ENCODE measurements around the gene FUS. TPM values are rescaled to one million over a fixed set of nuclear protein-coding genes. Genes with fewer than 3 reads are reported as not detected.

The FUS gene
- total RNA-seq, 1 donor from 2014 or later: 984 TPM

GRCh38 chr16:31132303-31132979, 47.5 kb upstream of the FUS start:
- Mint-ChIP-seq H3K27me3 (ENCODE audit: low read depth) (peaks cover 12% of the 10 kb centered on the region), H3K4me1 (peaks cover 21% of the 10 kb centered on the region), H3K9me3 (no peaks in the 10 kb centered on the region)

GRCh38 chr16:31133046-31133501, 46.9 kb upstream of the FUS start:
- Mint-ChIP-seq H3K27ac (ENCODE audit: unreplicated experiment) (peak overlapping the region; percentile 7), H3K36me3 (ENCODE audit: low read depth) (no peaks in the 10 kb centered on the region), H3K9me3 (no peaks in the 10 kb centered on the region), H3K4me1 (peaks cover 21% of the 10 kb centered on the region), H3K4me3 (no peak overlapping the region), H3K27me3 (ENCODE audit: low read depth) (peaks cover 12% of the 10 kb centered on the region)
- no peak for DNase-seq (ENCODE audit: low read depth, low spot score)
- no peak for TF ChIP-seq CTCF (conservative IDR thresholded peaks at IDR 0.05)

More at GRCh38 chr16:31132303-31132979, 47.5 kb upstream of the FUS start:
- no peak for TF ChIP-seq CTCF (conservative IDR thresholded peaks at IDR 0.05)
- no peak for DNase-seq (ENCODE audit: low read depth, low spot score)
- H3K36me3 Mint-ChIP-seq (ENCODE audit: low read depth): no peaks in the 10 kb centered on the region
- H3K4me3 Mint-ChIP-seq: no peak overlapping the region
- H3K27ac Mint-ChIP-seq (ENCODE audit: unreplicated experiment): peak overlapping the region; percentile 19

- peak overlapping the region; percentile 7 for H3K27ac Mint-ChIP-seq (ENCODE audit: unreplicated experiment)
- H3K9me3 Mint-ChIP-seq: no peaks in the 10 kb centered on the region
- H3K36me3 Mint-ChIP-seq (ENCODE audit: low read depth): no peaks in the 10 kb centered on the region
- peak overlapping the region; percentile 36 for H3K4me3 Mint-ChIP-seq
- DNase-seq (ENCODE audit: low read depth, low spot score): no peak
- H3K27me3 Mint-ChIP-seq (ENCODE audit: low read depth): peaks cover 12% of the 10 kb centered on the region
- no peak for TF ChIP-seq CTCF (conservative IDR thresholded peaks at IDR 0.05)
- peaks cover 21% of the 10 kb centered on the region for H3K4me1 Mint-ChIP-seq
These were observed 45.8 kb upstream of the FUS start for GRCh38 chr16:31134091-31134571.

- peaks cover 12% of the 10 kb centered on the region for H3K27me3 Mint-ChIP-seq (ENCODE audit: low read depth)
- no peak overlapping the region for H3K4me3 Mint-ChIP-seq
- H3K27ac Mint-ChIP-seq (ENCODE audit: unreplicated experiment): no peak overlapping the region
- no peak for DNase-seq (ENCODE audit: low read depth, low spot score)
- no peaks in the 10 kb centered on the region for H3K9me3 Mint-ChIP-seq
- no peak for TF ChIP-seq CTCF (conservative IDR thresholded peaks at IDR 0.05)
- H3K36me3 Mint-ChIP-seq (ENCODE audit: low read depth): no peaks in the 10 kb centered on the region
- peaks cover 21% of the 10 kb centered on the region for H3K4me1 Mint-ChIP-seq
These were observed 45.1 kb upstream of the FUS start for GRCh38 chr16:31134625-31135534.

- no peak for TF ChIP-seq CTCF (conservative IDR thresholded peaks at IDR 0.05)
- peak within 1 kb of the TSS; percentile 36 for H3K4me3 Mint-ChIP-seq
- H3K9me3 Mint-ChIP-seq: no peaks in the 10 kb centered on the region
- H3K4me1 Mint-ChIP-seq: peaks cover 21% of the 10 kb centered on the region
- peak within 1 kb of the TSS; percentile 60 for H3K27ac Mint-ChIP-seq (ENCODE audit: unreplicated experiment)
- peaks cover 12% of the 10 kb centered on the region for H3K27me3 Mint-ChIP-seq (ENCODE audit: low read depth)
- H3K36me3 Mint-ChIP-seq (ENCODE audit: low read depth): no peaks in the 10 kb centered on the region
- DNase-seq (ENCODE audit: low read depth, low spot score): no peak
These were observed 44.2 kb upstream of the FUS start, which contains the start of gene PRSS8 for GRCh38 chr16:31135535-31136286. PRSS8 (minus strand) TSS chr16:31135727; CDS start chr16:31135498, 229 bp downstream.
